Measurements from ENCODE around the gene C4orf50. TPM values are rescaled to one million over a fixed set of nuclear protein-coding genes. Genes with fewer than 3 reads are reported as not detected.
A peak's percentile ranks its signal among the peaks of the same experiment; 100 is the strongest.

Gene C4orf50
- total and polyA plus RNA-seq, 8 donors, result 0.01 to 0.10 (median 0.01) TPM; not detected in 1

DNA sequence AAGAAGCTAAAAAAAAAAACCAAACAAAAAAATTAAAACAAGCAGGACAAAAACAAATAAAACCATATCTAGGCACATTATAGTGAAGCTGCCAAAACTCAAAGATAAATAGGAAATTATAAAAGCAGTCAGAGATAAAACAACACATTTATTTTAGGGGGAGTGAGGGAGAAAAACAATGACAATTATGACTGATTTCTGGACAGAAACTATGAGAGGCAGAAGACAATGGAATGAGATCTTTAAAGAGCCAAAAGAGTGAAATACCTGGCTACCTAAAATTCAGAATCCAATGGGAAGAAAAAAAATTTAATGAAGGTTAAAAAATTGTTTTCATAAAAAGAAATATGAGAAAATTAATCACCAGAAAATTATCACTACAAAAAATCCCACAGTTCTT is 33.4 kb downstream of the C4orf50 start:
- Histone ChIP-seq H3K4me3 (no peak overlapping the region), H3K36me3 (no peaks in the 10 kb centered on the region), H3K9me3 (peaks cover 0 to 16% of the 10 kb centered on the region in 2 donors), H3K4me1 (no peaks in the 10 kb centered on the region), H3K27me3 (peaks cover 0 to 26% of the 10 kb centered on the region in 2 donors), H3K27ac (no peak overlapping the region)
- intact Hi-C loops (cut with DNase I), result loop anchor here in 1 of 2 donors (10.0 kb wide), 1 partner anchor 160 kb away; no protein-coding TSS in a partner anchor
- no peak for DNase-seq
- TF ChIP-seq, protein P1, sequence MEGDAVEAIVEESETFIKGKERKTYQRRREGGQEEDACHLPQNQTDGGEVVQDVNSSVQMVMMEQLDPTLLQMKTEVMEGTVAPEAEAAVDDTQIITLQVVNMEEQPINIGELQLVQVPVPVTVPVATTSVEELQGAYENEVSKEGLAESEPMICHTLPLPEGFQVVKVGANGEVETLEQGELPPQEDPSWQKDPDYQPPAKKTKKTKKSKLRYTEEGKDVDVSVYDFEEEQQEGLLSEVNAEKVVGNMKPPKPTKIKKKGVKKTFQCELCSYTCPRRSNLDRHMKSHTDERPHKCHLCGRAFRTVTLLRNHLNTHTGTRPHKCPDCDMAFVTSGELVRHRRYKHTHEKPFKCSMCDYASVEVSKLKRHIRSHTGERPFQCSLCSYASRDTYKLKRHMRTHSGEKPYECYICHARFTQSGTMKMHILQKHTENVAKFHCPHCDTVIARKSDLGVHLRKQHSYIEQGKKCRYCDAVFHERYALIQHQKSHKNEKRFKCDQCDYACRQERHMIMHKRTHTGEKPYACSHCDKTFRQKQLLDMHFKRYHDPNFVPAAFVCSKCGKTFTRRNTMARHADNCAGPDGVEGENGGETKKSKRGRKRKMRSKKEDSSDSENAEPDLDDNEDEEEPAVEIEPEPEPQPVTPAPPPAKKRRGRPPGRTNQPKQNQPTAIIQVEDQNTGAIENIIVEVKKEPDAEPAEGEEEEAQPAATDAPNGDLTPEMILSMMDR (IDR thresholded peaks at IDR 0.05), result no peak
- ATAC-seq, result no peak

DNA sequence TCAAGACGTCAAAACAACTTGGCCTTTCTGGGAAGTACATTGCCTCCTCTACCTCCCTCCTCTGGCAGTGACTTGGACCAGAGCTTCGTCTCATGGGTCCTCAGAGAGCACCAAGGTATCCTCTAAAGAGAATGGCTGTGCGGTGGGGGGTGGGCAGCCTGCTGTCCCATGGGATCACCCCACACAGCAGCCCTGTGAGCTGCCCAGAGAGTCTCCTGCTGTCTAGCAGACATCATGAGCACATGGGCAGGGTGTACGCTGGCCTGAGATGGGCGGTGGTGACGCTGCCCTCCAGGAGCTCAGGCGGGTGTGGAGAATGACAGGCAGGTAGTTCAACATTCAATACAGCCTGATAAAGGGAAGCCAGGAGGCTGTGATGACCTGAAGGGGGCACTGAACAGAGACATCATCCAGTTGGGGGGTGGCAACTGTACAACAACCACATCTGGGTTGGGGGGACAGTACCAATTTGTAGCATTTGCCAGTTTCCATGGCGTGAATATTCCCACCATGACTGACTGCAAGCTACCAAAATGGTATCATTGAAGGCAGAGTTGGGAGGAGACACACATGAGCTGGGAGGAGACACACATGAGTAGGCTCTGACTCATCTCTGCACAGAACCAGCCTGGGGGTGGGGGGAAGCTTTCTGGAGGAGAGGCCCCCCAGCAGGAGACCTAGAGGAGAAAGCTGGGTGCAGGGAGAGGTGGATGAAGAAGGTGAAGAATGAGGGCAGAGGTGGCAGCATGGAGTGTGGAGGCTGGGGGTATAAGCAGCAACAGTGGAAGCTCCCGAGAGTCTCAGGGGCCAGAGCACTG is 35.9 kb downstream of the C4orf50 start:
- Histone ChIP-seq H3K9me3 (peaks cover 0 to 16% of the 10 kb centered on the region in 2 donors), H3K27ac (no peak overlapping the region), H3K4me1 (no peaks in the 10 kb centered on the region), H3K27me3 (peaks cover 0 to 30% of the 10 kb centered on the region in 2 donors), H3K36me3 (no peaks in the 10 kb centered on the region), H3K4me3 (no peak overlapping the region)
- ATAC-seq, result no peak
- intact Hi-C loops (cut with DNase I), result loop anchor here in 1 of 2 donors (10.0 kb wide), 1 partner anchor 158 kb away; no protein-coding TSS in a partner anchor
- DNase-seq, result no peak
- TF ChIP-seq, protein P1 (IDR thresholded peaks at IDR 0.05), result no peak

DNA sequence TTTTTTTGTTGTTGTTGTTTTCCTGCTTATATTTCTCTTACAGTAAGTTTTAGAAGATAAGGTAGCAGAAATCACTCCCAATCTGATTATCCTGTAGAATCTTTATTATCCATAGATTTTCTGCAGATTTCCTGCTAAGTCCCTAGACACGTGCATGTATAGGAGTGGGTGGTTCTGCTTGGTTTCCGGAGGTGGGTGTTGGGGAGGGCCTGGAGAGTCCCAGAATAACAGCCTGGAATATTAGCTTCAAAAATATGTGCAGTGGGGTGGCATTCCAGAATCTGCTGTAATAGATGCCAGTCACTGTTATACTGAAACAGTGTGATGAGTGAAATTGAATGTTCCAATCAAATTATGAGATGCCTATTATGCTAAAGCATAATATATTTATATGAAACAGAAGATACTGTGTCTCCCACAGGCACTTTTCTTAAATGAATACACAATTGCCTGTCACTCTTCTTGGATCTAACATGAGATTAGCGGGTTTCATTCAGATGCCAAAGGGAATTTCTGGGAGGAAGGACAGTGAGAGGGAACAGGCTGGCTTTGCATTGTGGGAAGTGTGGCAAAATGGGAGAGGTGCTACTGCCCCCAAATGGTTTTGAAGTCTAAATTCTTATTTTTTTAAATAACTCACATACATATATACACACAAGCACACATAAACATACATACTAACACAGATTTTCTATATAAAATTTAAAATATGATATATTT is 37.6 kb downstream of the C4orf50 start:
- peaks cover 0 to 36% of the 10 kb centered on the region in 2 donors for H3K27me3 ChIP-seq
- intact Hi-C loops (cut with DNase I), result loop anchor here in 1 of 2 donors (10.0 kb wide), 1 partner anchor 156 kb away; no protein-coding TSS in a partner anchor
- TF ChIP-seq, protein P1 (IDR thresholded peaks at IDR 0.05), result no peak
- H3K36me3 ChIP-seq, result no peaks in the 10 kb centered on the region
- H3K9me3 ChIP-seq, result peaks cover 0 to 16% of the 10 kb centered on the region in 2 donors
- DNase-seq (peak in 1 of 4 donors; percentile 17), ATAC-seq (no peak)
- no peak overlapping the region for H3K27ac ChIP-seq
- no peak overlapping the region for H3K4me3 ChIP-seq
- H3K4me1 ChIP-seq, result no peaks in the 10 kb centered on the region

DNA sequence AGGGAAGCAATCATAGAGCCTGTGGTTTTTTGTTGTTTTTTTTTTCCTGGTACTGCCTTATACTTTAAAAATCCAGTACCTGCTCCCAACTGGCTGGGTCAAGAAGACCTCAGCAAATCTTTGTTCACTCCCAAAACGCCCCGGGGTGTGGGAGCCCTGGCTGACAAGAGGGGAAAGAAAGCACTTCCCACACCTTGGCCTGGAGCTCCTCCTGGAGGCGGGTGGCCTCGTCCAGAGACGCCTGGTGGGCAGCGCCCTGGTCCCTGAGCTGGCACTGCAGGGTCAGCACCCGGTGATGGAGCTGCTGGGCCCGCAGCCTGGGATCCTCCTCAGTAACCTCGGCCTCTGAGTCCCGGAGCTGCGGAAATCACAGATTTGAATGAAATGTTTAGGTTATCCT is 38.2 kb downstream of the C4orf50 start:
- H3K27ac ChIP-seq, result no peak overlapping the region
- TF ChIP-seq, protein P1 (IDR thresholded peaks at IDR 0.05), result peak in 1 of 2 donors; percentile 36
- H3K4me1 ChIP-seq, result no peaks in the 10 kb centered on the region
- ATAC-seq (peak; percentile 29), DNase-seq (peak in 1 of 4 donors; percentile 21)
- intact Hi-C loops (cut with DNase I), result loop anchor here in 1 of 2 donors (10.0 kb wide), 1 partner anchor 155 kb away; no protein-coding TSS in a partner anchor
- H3K4me3 ChIP-seq, result no peak overlapping the region
- H3K27me3 ChIP-seq, result peaks cover 0 to 36% of the 10 kb centered on the region in 2 donors
- peaks cover 0 to 13% of the 10 kb centered on the region in 2 donors for H3K9me3 ChIP-seq
- no peaks in the 10 kb centered on the region for H3K36me3 ChIP-seq

DNA sequence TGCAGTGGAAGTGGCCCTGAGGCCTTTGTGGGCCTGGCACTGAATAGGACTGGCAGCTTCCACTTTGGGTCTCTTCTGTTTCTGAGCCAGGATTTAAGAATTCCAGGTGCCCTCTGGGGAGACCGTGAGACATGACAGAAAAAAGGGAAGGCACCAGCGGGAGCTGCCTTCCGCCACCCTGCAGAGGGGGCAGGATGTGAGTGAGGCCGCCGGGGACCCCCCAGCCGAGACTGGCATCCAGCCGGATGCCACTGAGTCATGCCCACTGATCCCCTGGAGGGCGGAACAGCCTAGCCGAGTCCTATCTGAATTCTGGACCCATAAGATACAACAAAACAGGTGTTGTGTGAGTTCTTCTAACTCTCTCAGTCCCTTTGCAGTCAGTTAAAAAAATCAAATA is 41.3 kb downstream of the C4orf50 start:
- intact Hi-C loops (cut with DNase I), result no loop called here
- no peaks in the 10 kb centered on the region for H3K36me3 ChIP-seq
- no peak overlapping the region for H3K4me3 ChIP-seq
- no peaks in the 10 kb centered on the region for H3K9me3 ChIP-seq
- H3K4me1 ChIP-seq, result no peaks in the 10 kb centered on the region
- TF ChIP-seq, protein P1 (IDR thresholded peaks at IDR 0.05), result no peak
- peaks cover 0 to 46% of the 10 kb centered on the region in 2 donors for H3K27me3 ChIP-seq
- DNase-seq, result peak in 1 of 4 donors; percentile 21
- H3K27ac ChIP-seq, result no peak overlapping the region
- ATAC-seq, result no peak
